HG02642 (cell line): ENCODE measurements around the gene TLE1.

ENCODE experiments used
- ATAC-seq: cut with Tn5 transposase; IDR thresholded peaks from one replicate; pipeline ENCODE4 v1.9.1; 2021; ENCODE audit warnings: mild to moderate bottlenecking; ENCODE audit not compliant: unreplicated experiment, poor library complexity

TLE1 gene

GRCh38 chr9:81687521-81688261 is 1.7 kb downstream of the TLE1 start:
- ATAC-seq: no peak

GRCh38 chr9:81686614-81687520 is 2.5 kb downstream of the TLE1 start:
- peak; percentile 34 for ATAC-seq

- no peak for ATAC-seq
Observed at GRCh38 chr9:81685763-81686613, 3.4 kb downstream of the TLE1 start.

- no peak for ATAC-seq
Observed at GRCh38 chr9:81684635-81685034, 4.7 kb downstream of the TLE1 start.

GRCh38 chr9:81683704-81684103 is 5.6 kb downstream of the TLE1 start:
- no peak for ATAC-seq

GRCh38 chr9:81683238-81683637 is 6.1 kb downstream of the TLE1 start:
- no peak for ATAC-seq

GRCh38 chr9:81682797-81683196 is 6.5 kb downstream of the TLE1 start:
- ATAC-seq: no peak

GRCh38 chr9:81682177-81682576 is 7.2 kb downstream of the TLE1 start:
- ATAC-seq: no peak

GRCh38 chr9:81680506-81680905 is 8.8 kb downstream of the TLE1 start:
- ATAC-seq: no peak

- no peak for ATAC-seq
Observed at GRCh38 chr9:81680006-81680405, 9.3 kb downstream of the TLE1 start.

GRCh38 chr9:81678088-81678487 is 11.3 kb downstream of the TLE1 start:
- ATAC-seq: no peak

- no peak for ATAC-seq
Observed at GRCh38 chr9:81676395-81676794, 13.0 kb downstream of the TLE1 start.

GRCh38 chr9:81673310-81673709 is 16.0 kb downstream of the TLE1 start:
- no peak for ATAC-seq

GRCh38 chr9:81671880-81672280 is 17.5 kb downstream of the TLE1 start:
- ATAC-seq: no peak

- no peak for ATAC-seq
Observed at GRCh38 chr9:81669866-81670265, 19.5 kb downstream of the TLE1 start.

- ATAC-seq: no peak
Observed at GRCh38 chr9:81669041-81669651, 20.2 kb downstream of the TLE1 start.

- ATAC-seq: no peak
Observed at GRCh38 chr9:81666123-81666522, 23.2 kb downstream of the TLE1 start.

GRCh38 chr9:81665322-81665871 is 23.9 kb downstream of the TLE1 start:
- no peak for ATAC-seq

- no peak for ATAC-seq
Observed at GRCh38 chr9:81664638-81665222, 24.6 kb downstream of the TLE1 start.

GRCh38 chr9:81661339-81661738 is 28.0 kb downstream of the TLE1 start:
- no peak for ATAC-seq
